Ishikawa (cell line): Measurements from ENCODE around the gene ENTREP3.

Experiments used
- CEBPB ChIP-seq: IDR thresholded peaks from 2 replicates; pipeline ENCODE4 v1.6.1; 2012
- CREB1 ChIP-seq: IDR thresholded peaks from 2 replicates; pipeline ENCODE4 v1.6.1; 2012; ENCODE audit warnings: low read depth
- EGR1 ChIP-seq: IDR thresholded peaks from 2 replicates; pipeline ENCODE4 v1.6.1; 2012
- EP300 ChIP-seq: IDR thresholded peaks from 2 replicates; pipeline ENCODE4 v1.6.1; 2012; ENCODE audit warnings: borderline replicate concordance
- FOXM1 ChIP-seq: IDR thresholded peaks from 2 replicates; pipeline ENCODE4 v1.6.1; 2012; ENCODE audit warnings: low read depth, borderline replicate concordance
- NFIC ChIP-seq: IDR thresholded peaks from 2 replicates; pipeline ENCODE4 v1.6.1; 2012
- RAD21 ChIP-seq: IDR thresholded peaks from 2 replicates; pipeline ENCODE4 v1.6.1; 2012; ENCODE audit warnings: low read depth
- TAF1 ChIP-seq: IDR thresholded peaks from 2 replicates; pipeline ENCODE4 v1.6.1; 2012; ENCODE audit warnings: low read depth, mild to moderate bottlenecking
- TCF12 ChIP-seq: IDR thresholded peaks from 2 replicates; pipeline ENCODE4 v1.6.1; 2012; ENCODE audit warnings: low read depth
- TEAD4 ChIP-seq: IDR thresholded peaks from 2 replicates; pipeline ENCODE4 v1.6.1; 2012
- USF1 ChIP-seq: IDR thresholded peaks from 2 replicates; pipeline ENCODE4 v1.6.1; 2012
- YY1 ChIP-seq: IDR thresholded peaks from 2 replicates; pipeline ENCODE4 v1.6.1; 2012; ENCODE audit warnings: low read depth
- ZBTB7A ChIP-seq: IDR thresholded peaks from 2 replicates; pipeline ENCODE4 v1.6.1; 2012; ENCODE audit warnings: low read depth
- TF ChIP-seq, protein P1 (sequence below): IDR thresholded peaks from 2 replicates; pipeline ENCODE4 v1.6.1; 2012
- TF ChIP-seq, protein P2 (sequence below): IDR thresholded peaks from 2 replicates; pipeline ENCODE4 v1.6.1; 2012; ENCODE audit warnings: low read depth, mild to moderate bottlenecking

The ENTREP3 gene

DNA sequence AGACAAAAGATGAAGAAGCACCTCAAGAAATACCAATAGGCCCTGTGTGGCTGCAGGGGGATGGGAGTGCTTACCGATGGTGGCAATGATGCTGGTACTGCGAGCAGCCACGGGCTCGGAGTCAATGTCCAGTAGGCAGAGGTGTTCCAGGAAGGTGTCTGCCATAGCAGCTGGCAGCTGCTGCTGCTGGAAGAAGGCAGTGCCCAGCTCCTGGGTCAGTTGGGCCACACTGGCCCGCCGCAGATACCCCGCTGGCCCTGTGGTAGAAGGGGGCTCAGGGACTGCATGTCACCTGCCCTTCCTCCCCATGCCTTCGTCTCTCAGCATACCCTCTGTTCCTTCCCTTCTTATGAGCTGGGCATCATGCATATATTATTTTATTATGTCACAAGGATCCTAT, 44.7 kb upstream of the ENTREP3 start:
- TF ChIP-seq NFIC = no peak
- TF ChIP-seq, protein P1, sequence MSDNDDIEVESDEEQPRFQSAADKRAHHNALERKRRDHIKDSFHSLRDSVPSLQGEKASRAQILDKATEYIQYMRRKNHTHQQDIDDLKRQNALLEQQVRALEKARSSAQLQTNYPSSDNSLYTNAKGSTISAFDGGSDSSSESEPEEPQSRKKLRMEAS = no peak
- TF ChIP-seq, protein P2, sequence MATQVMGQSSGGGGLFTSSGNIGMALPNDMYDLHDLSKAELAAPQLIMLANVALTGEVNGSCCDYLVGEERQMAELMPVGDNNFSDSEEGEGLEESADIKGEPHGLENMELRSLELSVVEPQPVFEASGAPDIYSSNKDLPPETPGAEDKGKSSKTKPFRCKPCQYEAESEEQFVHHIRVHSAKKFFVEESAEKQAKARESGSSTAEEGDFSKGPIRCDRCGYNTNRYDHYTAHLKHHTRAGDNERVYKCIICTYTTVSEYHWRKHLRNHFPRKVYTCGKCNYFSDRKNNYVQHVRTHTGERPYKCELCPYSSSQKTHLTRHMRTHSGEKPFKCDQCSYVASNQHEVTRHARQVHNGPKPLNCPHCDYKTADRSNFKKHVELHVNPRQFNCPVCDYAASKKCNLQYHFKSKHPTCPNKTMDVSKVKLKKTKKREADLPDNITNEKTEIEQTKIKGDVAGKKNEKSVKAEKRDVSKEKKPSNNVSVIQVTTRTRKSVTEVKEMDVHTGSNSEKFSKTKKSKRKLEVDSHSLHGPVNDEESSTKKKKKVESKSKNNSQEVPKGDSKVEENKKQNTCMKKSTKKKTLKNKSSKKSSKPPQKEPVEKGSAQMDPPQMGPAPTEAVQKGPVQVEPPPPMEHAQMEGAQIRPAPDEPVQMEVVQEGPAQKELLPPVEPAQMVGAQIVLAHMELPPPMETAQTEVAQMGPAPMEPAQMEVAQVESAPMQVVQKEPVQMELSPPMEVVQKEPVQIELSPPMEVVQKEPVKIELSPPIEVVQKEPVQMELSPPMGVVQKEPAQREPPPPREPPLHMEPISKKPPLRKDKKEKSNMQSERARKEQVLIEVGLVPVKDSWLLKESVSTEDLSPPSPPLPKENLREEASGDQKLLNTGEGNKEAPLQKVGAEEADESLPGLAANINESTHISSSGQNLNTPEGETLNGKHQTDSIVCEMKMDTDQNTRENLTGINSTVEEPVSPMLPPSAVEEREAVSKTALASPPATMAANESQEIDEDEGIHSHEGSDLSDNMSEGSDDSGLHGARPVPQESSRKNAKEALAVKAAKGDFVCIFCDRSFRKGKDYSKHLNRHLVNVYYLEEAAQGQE = no peak
- no peak for TF ChIP-seq EGR1
- no peak for TF ChIP-seq ZBTB7A
- no peak for TF ChIP-seq TCF12
- TF ChIP-seq TAF1 = no peak
- no peak for TF ChIP-seq CEBPB
- no peak for TF ChIP-seq EP300
- no peak for TF ChIP-seq RAD21
- no peak for TF ChIP-seq USF1
- TF ChIP-seq CREB1 = no peak
- TF ChIP-seq YY1 = no peak
- no peak for TF ChIP-seq TEAD4
- TF ChIP-seq FOXM1 = no peak

- no peak for TF ChIP-seq ZBTB7A
- no peak for TF ChIP-seq NFIC
- TF ChIP-seq CREB1 = no peak
- no peak for TF ChIP-seq CEBPB
- no peak for TF ChIP-seq USF1
- no peak for TF ChIP-seq FOXM1
- TF ChIP-seq TEAD4 = no peak
- no peak for TF ChIP-seq EP300
- no peak for TF ChIP-seq YY1
- no peak for TF ChIP-seq RAD21
- TF ChIP-seq, protein P1 = no peak
- TF ChIP-seq TCF12 = no peak
- no peak for TF ChIP-seq EGR1
- no peak for TF ChIP-seq TAF1
- TF ChIP-seq, protein P2 = no peak
Measured at GRCh38 chr1:155297384-155297783, 42.1 kb upstream of the ENTREP3 start.

DNA sequence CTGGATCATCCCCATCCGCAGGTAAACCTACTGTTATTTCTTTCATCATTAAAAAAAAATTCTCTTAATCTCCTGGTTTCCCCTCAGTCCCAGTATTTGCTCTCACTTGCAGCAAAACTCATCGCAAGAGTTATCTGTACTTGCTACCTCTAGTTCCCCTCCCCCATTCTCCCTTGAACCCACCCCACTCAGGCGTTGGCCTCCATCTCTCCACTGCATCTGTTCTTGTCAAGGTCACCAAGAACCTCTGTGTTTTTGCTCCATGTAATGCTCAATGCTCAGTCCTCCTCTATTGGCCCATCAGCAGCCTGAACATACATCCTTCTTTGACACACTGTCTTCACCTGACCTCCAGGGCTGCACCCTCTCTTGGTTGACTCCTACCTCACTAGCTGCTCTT, 41.4 kb upstream of the ENTREP3 start:
- TF ChIP-seq CREB1 = no peak
- no peak for TF ChIP-seq CEBPB
- no peak for TF ChIP-seq RAD21
- no peak for TF ChIP-seq EGR1
- TF ChIP-seq, protein P2 = no peak
- TF ChIP-seq USF1 = no peak
- TF ChIP-seq TCF12 = no peak
- TF ChIP-seq YY1 = no peak
- no peak for TF ChIP-seq NFIC
- TF ChIP-seq TEAD4 = no peak
- TF ChIP-seq ZBTB7A = no peak
- TF ChIP-seq, protein P1 = no peak

GRCh38 chr1:155295942-155296267, 40.6 kb upstream of the ENTREP3 start:
- TF ChIP-seq EP300 (no peak), TCF12 (no peak), TEAD4 (no peak), CREB1 (no peak), CEBPB (no peak), TAF1 (no peak), USF1 (no peak), ZBTB7A (no peak), RAD21 (no peak), NFIC (no peak), FOXM1 (no peak), EGR1 (no peak), YY1 (no peak)
- TF ChIP-seq, protein P1 = no peak
- TF ChIP-seq, protein P2 = no peak
